Measurements from ENCODE around the gene C1orf141. TPM values are rescaled to one million over a fixed set of nuclear protein-coding genes. Genes with fewer than 3 reads are reported as not detected.

C1orf141 gene
- total and polyA plus RNA-seq, 12 donors, result not detected

- 61 to 70% methylated on average over 4 of the region's 4 CpGs for WGBS, 2 donors
- ATAC-seq (no peak), DNase-seq (no peak)
- Histone ChIP-seq H3K27ac (no peak overlapping the region), H3K4me1 (peaks cover 0 to 12% (median 0%) of the 10 kb centered on the region in 9 donors), H3K27me3 (peaks cover 0 to 5% (median 0%) of the 10 kb centered on the region in 7 donors), H3K36me3 (no peaks in the 10 kb centered on the region), H3K9me3 (no peaks in the 10 kb centered on the region), H3K4me3 (no peak overlapping the region)
- intact Hi-C loops (cut with DNase I), result loop anchor here in 1 of 10 donors (10.0 kb wide), 1 partner anchor 63 kb away; no protein-coding TSS in a partner anchor
- TF ChIP-seq, protein P1, sequence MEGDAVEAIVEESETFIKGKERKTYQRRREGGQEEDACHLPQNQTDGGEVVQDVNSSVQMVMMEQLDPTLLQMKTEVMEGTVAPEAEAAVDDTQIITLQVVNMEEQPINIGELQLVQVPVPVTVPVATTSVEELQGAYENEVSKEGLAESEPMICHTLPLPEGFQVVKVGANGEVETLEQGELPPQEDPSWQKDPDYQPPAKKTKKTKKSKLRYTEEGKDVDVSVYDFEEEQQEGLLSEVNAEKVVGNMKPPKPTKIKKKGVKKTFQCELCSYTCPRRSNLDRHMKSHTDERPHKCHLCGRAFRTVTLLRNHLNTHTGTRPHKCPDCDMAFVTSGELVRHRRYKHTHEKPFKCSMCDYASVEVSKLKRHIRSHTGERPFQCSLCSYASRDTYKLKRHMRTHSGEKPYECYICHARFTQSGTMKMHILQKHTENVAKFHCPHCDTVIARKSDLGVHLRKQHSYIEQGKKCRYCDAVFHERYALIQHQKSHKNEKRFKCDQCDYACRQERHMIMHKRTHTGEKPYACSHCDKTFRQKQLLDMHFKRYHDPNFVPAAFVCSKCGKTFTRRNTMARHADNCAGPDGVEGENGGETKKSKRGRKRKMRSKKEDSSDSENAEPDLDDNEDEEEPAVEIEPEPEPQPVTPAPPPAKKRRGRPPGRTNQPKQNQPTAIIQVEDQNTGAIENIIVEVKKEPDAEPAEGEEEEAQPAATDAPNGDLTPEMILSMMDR (IDR thresholded peaks at IDR 0.05), result no peak
Observed at GRCh38 chr1:67137307-67137753, 2.6 kb upstream of the C1orf141 start.

GRCh38 chr1:67135354-67135753 lies 584 bp upstream of the C1orf141 start:
- Histone ChIP-seq H3K27ac (no peak overlapping the region), H3K9me3 (no peaks in the 10 kb centered on the region), H3K27me3 (peaks cover 0 to 5% (median 0%) of the 10 kb centered on the region in 7 donors), H3K4me3 (peak overlapping the region in 3 of 10 donors; percentile 6 to 47 (median 43)), H3K4me1 (peaks cover 0 to 12% (median 0%) of the 10 kb centered on the region in 9 donors), H3K36me3 (no peaks in the 10 kb centered on the region)
- intact Hi-C loops (cut with DNase I), result loop anchor here in 1 of 10 donors (10.0 kb wide), 1 partner anchor 61 kb away; no protein-coding TSS in a partner anchor
- whole genome bisulfite sequencing, 2 donors, result 53 to 60% methylated on average over 2 of the region's 2 CpGs
- TF ChIP-seq, protein P1 (IDR thresholded peaks at IDR 0.05), result no peak
- ATAC-seq, result peak in 2 of 8 donors; percentile 42 to 57
- DNase-seq, result no peak

DNA sequence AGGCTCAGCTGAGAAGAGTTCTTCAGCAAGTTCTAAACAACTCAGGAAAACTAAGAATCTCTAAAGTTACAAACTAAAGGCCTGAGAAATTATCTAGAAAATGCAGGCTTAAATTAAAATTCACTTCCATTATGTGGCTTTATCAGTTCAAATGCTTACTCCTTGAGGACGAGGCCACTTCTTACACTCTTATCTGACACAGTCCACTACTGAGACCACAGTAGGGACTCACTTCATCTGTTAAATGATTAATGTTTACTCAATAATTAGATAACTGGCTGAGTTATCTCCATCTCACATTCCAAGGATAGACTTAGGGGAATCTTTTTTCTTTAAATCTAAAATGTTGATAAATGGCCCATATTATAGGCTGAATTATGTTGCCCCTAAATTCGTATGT lies 1.6 kb downstream of the C1orf141 start:
- intact Hi-C loops (cut with DNase I), result loop anchor here in 1 of 10 donors (10.0 kb wide), 1 partner anchor 58 kb away; no protein-coding TSS in a partner anchor
- TF ChIP-seq, protein P1 (IDR thresholded peaks at IDR 0.05), result no peak

GRCh38 chr1:67130673-67131072 lies 4.1 kb downstream of the C1orf141 start:
- WGBS, 2 donors, result 57 to 59% methylated on average over 2 of the region's 2 CpGs
- Histone ChIP-seq H3K27me3 (peaks cover 0 to 5% (median 0%) of the 10 kb centered on the region in 7 donors), H3K27ac (no peak overlapping the region), H3K9me3 (no peaks in the 10 kb centered on the region), H3K4me3 (no peak overlapping the region), H3K4me1 (peaks cover 0 to 12% (median 0%) of the 10 kb centered on the region in 9 donors), H3K36me3 (no peaks in the 10 kb centered on the region)
- ATAC-seq (no peak), DNase-seq (no peak)
- intact Hi-C loops (cut with DNase I), result loop anchor here in 1 of 10 donors (10.0 kb wide), 1 partner anchor 56 kb away; no protein-coding TSS in a partner anchor
- TF ChIP-seq, protein P1 (IDR thresholded peaks at IDR 0.05), result no peak

More for the DNA sequence above, 1.6 kb downstream of the C1orf141 start:
- no peak overlapping the region for H3K27ac ChIP-seq
- no peaks in the 10 kb centered on the region for H3K9me3 ChIP-seq
- no peak overlapping the region for H3K4me3 ChIP-seq
- DNase-seq (no peak), ATAC-seq (no peak)
- peaks cover 0 to 5% (median 0%) of the 10 kb centered on the region in 7 donors for H3K27me3 ChIP-seq
- H3K36me3 ChIP-seq, result no peaks in the 10 kb centered on the region
- WGBS, 2 donors, result 83 to 84% methylated on average over 2 of the region's 2 CpGs
- H3K4me1 ChIP-seq, result peaks cover 0 to 12% (median 0%) of the 10 kb centered on the region in 9 donors
